GM23338 (cell line): ENCODE results near the gene GLOD4. TPM values are rescaled to one million over a fixed set of nuclear protein-coding genes. Genes with fewer than 3 reads are reported as not detected.
"Not testable (repeated sequence)": the region's sequence is repeated elsewhere in the genome, so short reads cannot be mapped to it uniquely, and the experiment has no call there.

ENCODE experiments used
- ATAC-seq: fragments of 200-7000 bp; cut with Tn5 transposase; 3 replicates; pipeline ENCODE4 v1.9.1; 2020
- DNase-seq: peaks from one replicate; pipeline ENCODE4 v3.0.0-alpha.2; 2015; ENCODE audit warnings: low spot score
- H2AFZ ChIP-seq: fragments of 200-600 bp; sonication (generic); 2 replicates; pipeline ENCODE4 v1.8.0; 2016; ENCODE audit warnings: antibody characterized with exemption, mild to moderate bottlenecking, moderate library complexity
- H3F3A ChIP-seq: fragments of 200-600 bp; sonication (generic); replicated peaks from 2 replicates; pipeline ENCODE4 v1.8.0; 2017; ENCODE audit warnings: antibody characterized with exemption, mixed run types, low read depth
- H3K27ac ChIP-seq: fragments of 200-600 bp; sonication (generic); 2 replicates; pipeline ENCODE4 v1.6.1; 2016; ENCODE audit warnings: low read depth
- H3K27me3 ChIP-seq: fragments of 200-600 bp; sonication (generic); 2 replicates; pipeline ENCODE4 v1.8.0; 2016; ENCODE audit warnings: mild to moderate bottlenecking, mixed run types, moderate library complexity; ENCODE audit not compliant: insufficient read depth
- H3K36me3 ChIP-seq: fragments of 200-600 bp; sonication (generic); 2 replicates; pipeline ENCODE4 v1.8.0; 2016; ENCODE audit warnings: mild to moderate bottlenecking; ENCODE audit not compliant: insufficient read depth
- H3K4me1 ChIP-seq: fragments of 200-600 bp; sonication (generic); 2 replicates; pipeline ENCODE4 v1.8.0; 2016; ENCODE audit warnings: mild to moderate bottlenecking, moderate library complexity; ENCODE audit not compliant: insufficient read depth
- H3K4me2 ChIP-seq: fragments of 200-600 bp; sonication (generic); 2 replicates; pipeline ENCODE4 v1.7.1; 2017; ENCODE audit warnings: mixed run types
- H3K4me3 ChIP-seq: fragments of 200-600 bp; sonication (generic); 2 replicates; pipeline ENCODE4 v1.6.1; 2016; ENCODE audit warnings: mixed run types
- H3K79me2 ChIP-seq: fragments of 200-600 bp; sonication (generic); replicated peaks from 2 replicates; pipeline ENCODE4 v1.8.0; 2017; ENCODE audit warnings: mild to moderate bottlenecking; ENCODE audit not compliant: insufficient read depth
- H3K9me2 ChIP-seq: fragments of 200-600 bp; sonication (generic); 2 replicates; pipeline ENCODE4 v1.8.0; 2017; ENCODE audit not compliant: insufficient read depth
- H4K20me1 ChIP-seq: fragments of 200-600 bp; sonication (generic); replicated peaks from 2 replicates; pipeline ENCODE4 v1.8.0; 2017; ENCODE audit warnings: mild to moderate bottlenecking; ENCODE audit not compliant: insufficient read depth
- H3K27ac Mint-ChIP-seq: 2 replicates; pipeline ENCODE4 v1.8.0; 2020; ENCODE audit warnings: inconsistent platforms, mild to moderate bottlenecking, moderate library complexity, mixed read lengths
- H3K27me3 Mint-ChIP-seq: 3 replicates; pipeline ENCODE4 v1.8.0; 2022; ENCODE audit warnings: low read depth, mild to moderate bottlenecking, moderate library complexity, mixed read lengths, inconsistent platforms; ENCODE audit not compliant: insufficient read depth, poor library complexity
- H3K36me3 Mint-ChIP-seq: 3 replicates; pipeline ENCODE4 v1.8.0; 2021; ENCODE audit warnings: low read depth, mild to moderate bottlenecking, inconsistent platforms, moderate library complexity, mixed read lengths
- H3K4me1 Mint-ChIP-seq: 3 replicates; pipeline ENCODE4 v1.8.0; 2020; ENCODE audit warnings: mild to moderate bottlenecking, inconsistent platforms, mixed read lengths
- H3K4me3 Mint-ChIP-seq: 3 replicates; pipeline ENCODE4 v1.8.0; 2021; ENCODE audit warnings: moderate library complexity, mild to moderate bottlenecking, inconsistent platforms, mixed read lengths
- H3K9me3 Mint-ChIP-seq: 3 replicates; pipeline ENCODE4 v1.8.0; 2020; ENCODE audit warnings: moderate library complexity, mild to moderate bottlenecking, inconsistent platforms, mixed read lengths
- EZH2 ChIP-seq: fragments of 200-600 bp; sonication (generic); IDR thresholded peaks from one replicate; pipeline ENCODE4 v1.8.0; 2017; ENCODE audit warnings: antibody characterized with exemption, mild to moderate bottlenecking, low read depth; ENCODE audit not compliant: unreplicated experiment
- EZH2phosphoT487 ChIP-seq: fragments of 200-600 bp; sonication (generic); IDR thresholded peaks from one replicate; pipeline ENCODE4 v1.8.1; 2018; ENCODE audit warnings: antibody characterized with exemption; ENCODE audit not compliant: unreplicated experiment
- JUNB ChIP-seq: IDR thresholded peaks from one replicate; pipeline ENCODE4 v1.6.1; 2016; ENCODE audit warnings: antibody characterized with exemption; ENCODE audit not compliant: unreplicated experiment
- NANOG ChIP-seq: IDR thresholded peaks from 2 replicates; pipeline ENCODE4 v1.6.1; 2016; ENCODE audit warnings: antibody characterized with exemption, borderline replicate concordance
- POLR2AphosphoS5 ChIP-seq: IDR thresholded peaks from 2 replicates; pipeline ENCODE4 v1.6.1; 2016; ENCODE audit warnings: antibody characterized with exemption, low read depth
- STAT1 ChIP-seq: IDR thresholded peaks from one replicate; pipeline ENCODE4 v1.6.1; 2016; ENCODE audit warnings: antibody characterized with exemption; ENCODE audit not compliant: unreplicated experiment
- ZNF114 ChIP-seq: fragments of 250-450 bp; sonication (Bioruptor Pico); IDR thresholded peaks from 2 replicates; pipeline ENCODE4 v1.5.0; 2020; ENCODE audit warnings: mild to moderate bottlenecking, moderate library complexity
- ZNF331 ChIP-seq: fragments of 250-450 bp; sonication (Bioruptor Pico); IDR thresholded peaks from 2 replicates; pipeline ENCODE4 v1.5.0; 2020; ENCODE audit warnings: low read depth, mild to moderate bottlenecking, moderate library complexity
- polyA plus RNA-seq: library from polyadenylated mRNA; unstranded; fragments of >200 nt; fragmentation: Nextera tagmentation; extraction: Ambion mirVana; gene quantifications from 2 replicates; pipeline ENCODE4 v1.2.1, GENCODE V29; 2016
- total RNA-seq: library from RNA; depleted of rRNA; stranded (reverse); fragments of >200 nt; shearing (Covaris generic); gene quantifications from 2 replicates; pipeline ENCODE4 v1.2.3, GENCODE V29; 2014
- TF ChIP-seq, protein P1 (sequence below): IDR thresholded peaks from one replicate; pipeline ENCODE4 v1.6.1; 2018; ENCODE audit warnings: antibody characterized with exemption; ENCODE audit not compliant: unreplicated experiment
- TF ChIP-seq, protein P2 (sequence below): IDR thresholded peaks from 2 replicates; pipeline ENCODE4 v1.6.1; 2016; ENCODE audit warnings: antibody characterized with exemption
- TF ChIP-seq, protein P3 (sequence below), 2 experiments: fragments of 200-600 bp in 1 of 2; sonication (generic) in 1 of 2; conservative IDR thresholded peaks; 2 replicates each; pipeline versions ENCODE4 v1.5.1 to v1.6.1; 2016 to 2017; ENCODE audit warnings: antibody characterized with exemption in 2 of 2, low read depth in 2 of 2, mild to moderate bottlenecking in 2 of 2, moderate library complexity in 1 of 2

Gene GLOD4
- total and polyA plus RNA-seq, 2 experiments from 2014 or later: 120 to 122 TPM

DNA sequence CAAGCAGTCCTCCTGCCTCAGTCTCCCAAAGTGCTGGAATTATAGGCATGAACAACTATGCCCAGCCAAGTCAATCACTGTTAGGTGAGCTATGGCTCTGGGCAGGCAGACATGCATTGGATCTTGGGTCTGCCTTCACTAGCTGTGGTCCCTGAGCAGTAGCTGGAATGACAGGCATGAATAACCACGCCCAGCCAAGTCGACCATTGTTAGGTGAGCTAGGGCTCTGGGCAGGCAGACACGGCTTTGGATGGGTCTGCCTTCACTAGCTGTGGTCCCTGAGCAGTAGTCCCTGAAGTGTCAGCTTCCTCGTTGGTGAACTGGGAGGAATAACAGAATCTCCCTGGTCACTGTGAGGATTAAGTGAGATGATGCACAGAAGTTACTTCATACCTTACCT, 6.5 kb upstream of the GLOD4 start (continued):
- TF ChIP-seq, protein P1, sequence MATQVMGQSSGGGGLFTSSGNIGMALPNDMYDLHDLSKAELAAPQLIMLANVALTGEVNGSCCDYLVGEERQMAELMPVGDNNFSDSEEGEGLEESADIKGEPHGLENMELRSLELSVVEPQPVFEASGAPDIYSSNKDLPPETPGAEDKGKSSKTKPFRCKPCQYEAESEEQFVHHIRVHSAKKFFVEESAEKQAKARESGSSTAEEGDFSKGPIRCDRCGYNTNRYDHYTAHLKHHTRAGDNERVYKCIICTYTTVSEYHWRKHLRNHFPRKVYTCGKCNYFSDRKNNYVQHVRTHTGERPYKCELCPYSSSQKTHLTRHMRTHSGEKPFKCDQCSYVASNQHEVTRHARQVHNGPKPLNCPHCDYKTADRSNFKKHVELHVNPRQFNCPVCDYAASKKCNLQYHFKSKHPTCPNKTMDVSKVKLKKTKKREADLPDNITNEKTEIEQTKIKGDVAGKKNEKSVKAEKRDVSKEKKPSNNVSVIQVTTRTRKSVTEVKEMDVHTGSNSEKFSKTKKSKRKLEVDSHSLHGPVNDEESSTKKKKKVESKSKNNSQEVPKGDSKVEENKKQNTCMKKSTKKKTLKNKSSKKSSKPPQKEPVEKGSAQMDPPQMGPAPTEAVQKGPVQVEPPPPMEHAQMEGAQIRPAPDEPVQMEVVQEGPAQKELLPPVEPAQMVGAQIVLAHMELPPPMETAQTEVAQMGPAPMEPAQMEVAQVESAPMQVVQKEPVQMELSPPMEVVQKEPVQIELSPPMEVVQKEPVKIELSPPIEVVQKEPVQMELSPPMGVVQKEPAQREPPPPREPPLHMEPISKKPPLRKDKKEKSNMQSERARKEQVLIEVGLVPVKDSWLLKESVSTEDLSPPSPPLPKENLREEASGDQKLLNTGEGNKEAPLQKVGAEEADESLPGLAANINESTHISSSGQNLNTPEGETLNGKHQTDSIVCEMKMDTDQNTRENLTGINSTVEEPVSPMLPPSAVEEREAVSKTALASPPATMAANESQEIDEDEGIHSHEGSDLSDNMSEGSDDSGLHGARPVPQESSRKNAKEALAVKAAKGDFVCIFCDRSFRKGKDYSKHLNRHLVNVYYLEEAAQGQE: no peak
- TF ChIP-seq, protein P2, sequence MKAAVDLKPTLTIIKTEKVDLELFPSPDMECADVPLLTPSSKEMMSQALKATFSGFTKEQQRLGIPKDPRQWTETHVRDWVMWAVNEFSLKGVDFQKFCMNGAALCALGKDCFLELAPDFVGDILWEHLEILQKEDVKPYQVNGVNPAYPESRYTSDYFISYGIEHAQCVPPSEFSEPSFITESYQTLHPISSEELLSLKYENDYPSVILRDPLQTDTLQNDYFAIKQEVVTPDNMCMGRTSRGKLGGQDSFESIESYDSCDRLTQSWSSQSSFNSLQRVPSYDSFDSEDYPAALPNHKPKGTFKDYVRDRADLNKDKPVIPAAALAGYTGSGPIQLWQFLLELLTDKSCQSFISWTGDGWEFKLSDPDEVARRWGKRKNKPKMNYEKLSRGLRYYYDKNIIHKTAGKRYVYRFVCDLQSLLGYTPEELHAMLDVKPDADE: no peak
- no peak for TF ChIP-seq POLR2AphosphoS5

DNA sequence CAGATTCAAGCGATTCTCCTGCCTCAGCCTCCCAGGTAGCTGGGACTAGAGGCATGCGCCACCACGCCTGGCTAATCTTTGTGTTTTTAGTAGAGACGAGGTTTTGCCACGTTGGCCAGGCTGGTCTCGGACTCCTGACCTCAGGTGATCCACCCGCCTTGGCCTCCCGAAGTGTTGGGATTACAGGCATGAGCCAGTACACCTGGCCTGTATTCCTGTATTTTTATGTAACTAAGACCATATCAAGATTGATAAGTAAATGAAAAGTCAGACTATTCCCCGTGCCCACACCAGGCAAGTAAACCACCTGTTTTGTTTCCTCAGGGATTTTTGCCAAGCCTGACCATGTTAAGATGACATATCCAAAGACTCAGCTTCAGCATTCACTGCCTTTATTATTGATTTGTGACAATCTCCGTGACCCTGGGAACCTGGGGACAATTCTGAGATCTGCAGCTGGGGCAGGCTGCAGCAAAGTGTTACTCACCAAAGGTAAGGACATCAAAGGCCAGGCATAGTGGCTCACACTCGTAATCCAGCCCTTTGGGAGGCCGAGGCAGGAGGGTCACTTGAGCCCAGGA, 5.7 kb upstream of the GLOD4 start:
- TF ChIP-seq, protein P3, sequence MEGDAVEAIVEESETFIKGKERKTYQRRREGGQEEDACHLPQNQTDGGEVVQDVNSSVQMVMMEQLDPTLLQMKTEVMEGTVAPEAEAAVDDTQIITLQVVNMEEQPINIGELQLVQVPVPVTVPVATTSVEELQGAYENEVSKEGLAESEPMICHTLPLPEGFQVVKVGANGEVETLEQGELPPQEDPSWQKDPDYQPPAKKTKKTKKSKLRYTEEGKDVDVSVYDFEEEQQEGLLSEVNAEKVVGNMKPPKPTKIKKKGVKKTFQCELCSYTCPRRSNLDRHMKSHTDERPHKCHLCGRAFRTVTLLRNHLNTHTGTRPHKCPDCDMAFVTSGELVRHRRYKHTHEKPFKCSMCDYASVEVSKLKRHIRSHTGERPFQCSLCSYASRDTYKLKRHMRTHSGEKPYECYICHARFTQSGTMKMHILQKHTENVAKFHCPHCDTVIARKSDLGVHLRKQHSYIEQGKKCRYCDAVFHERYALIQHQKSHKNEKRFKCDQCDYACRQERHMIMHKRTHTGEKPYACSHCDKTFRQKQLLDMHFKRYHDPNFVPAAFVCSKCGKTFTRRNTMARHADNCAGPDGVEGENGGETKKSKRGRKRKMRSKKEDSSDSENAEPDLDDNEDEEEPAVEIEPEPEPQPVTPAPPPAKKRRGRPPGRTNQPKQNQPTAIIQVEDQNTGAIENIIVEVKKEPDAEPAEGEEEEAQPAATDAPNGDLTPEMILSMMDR (conservative IDR thresholded peaks at IDR 0.05; ENCODE audit: low read depth in 2 of 2): no peak
- TF ChIP-seq POLR2AphosphoS5 (no peak), EZH2 (no peak), STAT1 (no peak), ZNF331 (no peak), NANOG (no peak), ZNF114 (no peak), EZH2phosphoT487 (no peak), JUNB (no peak)
- TF ChIP-seq, protein P2: no peak
- no peak overlapping the region for H2AFZ ChIP-seq
- ATAC-seq (no peak), DNase-seq (no peak)
- H3K36me3 ChIP-seq: peaks cover 9% of the 10 kb centered on the region; the same call in 1 of the 2 replicates
- Mint-ChIP-seq H3K27ac (no peak overlapping the region), H3K4me1 (peaks cover 14% of the 10 kb centered on the region), H3K4me3 (no peak overlapping the region), H3K9me3 (no peaks in the 10 kb centered on the region; the same call in 2 of the 3 replicates), H3K27me3 (peaks cover 15% of the 10 kb centered on the region), H3K36me3 (peaks cover 62% of the 10 kb centered on the region)
- H3K4me1 ChIP-seq: peaks cover 11% of the 10 kb centered on the region; the same call in 1 of the 2 replicates
- peaks cover 31% of the 10 kb centered on the region for H3F3A ChIP-seq
- no peaks in the 10 kb centered on the region for H3K9me2 ChIP-seq
- H3K79me2 ChIP-seq: peaks cover 39% of the 10 kb centered on the region
- peaks cover 12% of the 10 kb centered on the region for H4K20me1 ChIP-seq
- no peak overlapping the region for H3K4me2 ChIP-seq
- no peak overlapping the region for H3K4me3 ChIP-seq
- H3K27me3 ChIP-seq: no peaks in the 10 kb centered on the region
- no peak overlapping the region for H3K27ac ChIP-seq

DNA sequence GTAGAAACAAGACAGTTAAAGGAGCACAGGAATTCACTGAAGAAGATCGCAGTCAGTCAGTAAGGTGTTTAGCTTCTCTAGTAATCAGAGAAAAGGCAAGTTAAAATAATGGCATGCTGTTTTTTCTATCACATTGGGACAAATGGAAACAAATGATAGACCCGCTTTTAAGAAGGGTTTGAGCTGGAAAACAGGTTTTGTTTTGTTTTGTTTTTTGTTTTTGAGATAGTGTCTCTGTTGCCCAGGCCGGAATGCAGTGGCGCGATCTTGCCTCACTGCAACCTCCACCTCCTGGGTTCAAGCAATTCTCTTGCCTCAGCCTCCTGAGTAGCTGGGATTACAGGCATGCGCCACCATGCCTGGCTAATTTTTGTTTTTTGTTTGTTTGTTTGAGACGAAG, 3.8 kb upstream of the GLOD4 start:
- H3K27ac Mint-ChIP-seq: not testable (repeated sequence)
- peaks cover 55% of the 10 kb centered on the region for H3K79me2 ChIP-seq

More for the DNA sequence above, 3.8 kb upstream of the GLOD4 start:
- Histone ChIP-seq H3K4me1 (peaks cover 15% of the 10 kb centered on the region; the same call in 1 of the 2 replicates), H3F3A (peaks cover 22% of the 10 kb centered on the region)
- H3K9me3 Mint-ChIP-seq, ATAC-seq, H3K9me2 ChIP-seq, H3K27ac ChIP-seq, H3K27me3 ChIP-seq, H4K20me1 ChIP-seq, H3K4me2 ChIP-seq, H3K4me3 ChIP-seq, DNase-seq, H3K4me3 Mint-ChIP-seq, H3K36me3 ChIP-seq, H2AFZ ChIP-seq: not testable (repeated sequence)
- H3K4me1 Mint-ChIP-seq: peaks cover 17% of the 10 kb centered on the region
- H3K27me3 Mint-ChIP-seq: peaks cover 26% of the 10 kb centered on the region
- H3K36me3 Mint-ChIP-seq: peaks cover 46% of the 10 kb centered on the region
